H1 (cell line): Measurements from ENCODE around the gene TUBGCP3. TPM values are rescaled to one million over a fixed set of nuclear protein-coding genes. Genes with fewer than 3 reads are reported as not detected.

Experiments used
- ASH2L ChIP-seq: fragments of 200-600, 300-600 bp; sonication (generic); IDR thresholded peaks from one replicate; pipeline ENCODE4 v1.7.1; 2017; ENCODE audit warnings: low read length
- NRF1 ChIP-seq: IDR thresholded peaks from 2 replicates; pipeline ENCODE4 v1.6.1; 2011; ENCODE audit warnings: mild to moderate bottlenecking, low read depth, low read length, improper control_type of control experiment
- POU5F1 ChIP-seq: IDR thresholded peaks from 2 replicates; pipeline ENCODE4 v1.6.1; 2011; ENCODE audit warnings: low read depth, mild to moderate bottlenecking, low read length, moderate library complexity
- polyA plus RNA-seq, 7 experiments: library from polyadenylated mRNA; depleted of rRNA in 3 of 7; stranded (reverse) in 5 of 7; unstranded in 2 of 7; fragments of >200 nt in 5 of 7; fragments of 200-250 nt in 2 of 7; gene quantifications; 1 replicate in 5 of 7; 2 replicates in 1 of 7; 4 replicates in 1 of 7; pipeline versions ENCODE4 v1.2.1 to v1.2.3, GENCODE V29; 2011 to 2013; ENCODE audit warnings: missing spikeins in 2 of 7, mixed read lengths in 2 of 7
- total RNA-seq: library from RNA; stranded (reverse); fragmentation: NEBNext Ultra II Directional; extraction: Animal tissue kit (Norgen Biotek cat#: 25700); gene quantifications from 2 replicates; pipeline ENCODE4 v1.2.1, GENCODE V29; 2021
- TF ChIP-seq, protein P1 (sequence below): fragments of 300-600 bp; sonication (generic); IDR thresholded peaks from 2 replicates; pipeline ENCODE4 v1.7.1; 2012; ENCODE audit warnings: low read length, moderate library complexity, mild to moderate bottlenecking, inconsistent platforms; ENCODE audit not compliant: insufficient replicate concordance
- TF ChIP-seq, protein P2 (sequence below): IDR thresholded peaks from 2 replicates; pipeline ENCODE4 v1.6.1; 2011; ENCODE audit warnings: low read depth, mild to moderate bottlenecking, low read length; ENCODE audit not compliant: insufficient read depth
- TF ChIP-seq, protein P3 (sequence below), 3 experiments: IDR thresholded peaks; 1 replicate in 2 of 3; 2 replicates in 1 of 3; pipeline versions ENCODE4 v1.5.1 to v1.6.1; 2011; ENCODE audit warnings: low read length in 3 of 3, mild to moderate bottlenecking in 3 of 3, inconsistent platforms in 2 of 3, low read depth in 1 of 3, moderate library complexity in 1 of 3; ENCODE audit not compliant: insufficient read depth in 1 of 3; ENCODE audit errors: control extremely low read depth in 1 of 3

TUBGCP3 gene
- total and polyA plus RNA-seq, 2 of the 8 experiments (the other 6 are each of a cell fraction or from before 2014, with no cell fraction given) = 27.0 to 31.7 TPM

DNA sequence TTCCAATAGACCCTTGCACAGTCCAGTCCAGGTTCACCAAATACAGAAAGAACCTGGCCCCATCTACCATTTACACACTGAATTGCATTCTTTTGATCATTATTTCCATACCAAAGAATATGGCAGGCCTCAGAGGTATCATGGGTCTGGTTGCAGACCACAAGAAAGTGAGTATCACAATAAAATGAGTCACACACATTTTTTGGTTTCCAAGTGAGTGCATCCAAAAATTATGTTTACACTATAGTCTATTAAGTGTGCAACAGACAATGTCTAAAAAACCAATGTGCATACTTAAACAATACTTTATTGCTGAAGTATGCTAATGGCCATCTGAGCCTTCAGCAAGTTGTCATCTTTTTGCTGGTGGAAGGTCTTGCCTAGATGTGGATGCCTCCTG lies 106.5 kb downstream of the TUBGCP3 start (continued):
- TF ChIP-seq, protein P1, sequence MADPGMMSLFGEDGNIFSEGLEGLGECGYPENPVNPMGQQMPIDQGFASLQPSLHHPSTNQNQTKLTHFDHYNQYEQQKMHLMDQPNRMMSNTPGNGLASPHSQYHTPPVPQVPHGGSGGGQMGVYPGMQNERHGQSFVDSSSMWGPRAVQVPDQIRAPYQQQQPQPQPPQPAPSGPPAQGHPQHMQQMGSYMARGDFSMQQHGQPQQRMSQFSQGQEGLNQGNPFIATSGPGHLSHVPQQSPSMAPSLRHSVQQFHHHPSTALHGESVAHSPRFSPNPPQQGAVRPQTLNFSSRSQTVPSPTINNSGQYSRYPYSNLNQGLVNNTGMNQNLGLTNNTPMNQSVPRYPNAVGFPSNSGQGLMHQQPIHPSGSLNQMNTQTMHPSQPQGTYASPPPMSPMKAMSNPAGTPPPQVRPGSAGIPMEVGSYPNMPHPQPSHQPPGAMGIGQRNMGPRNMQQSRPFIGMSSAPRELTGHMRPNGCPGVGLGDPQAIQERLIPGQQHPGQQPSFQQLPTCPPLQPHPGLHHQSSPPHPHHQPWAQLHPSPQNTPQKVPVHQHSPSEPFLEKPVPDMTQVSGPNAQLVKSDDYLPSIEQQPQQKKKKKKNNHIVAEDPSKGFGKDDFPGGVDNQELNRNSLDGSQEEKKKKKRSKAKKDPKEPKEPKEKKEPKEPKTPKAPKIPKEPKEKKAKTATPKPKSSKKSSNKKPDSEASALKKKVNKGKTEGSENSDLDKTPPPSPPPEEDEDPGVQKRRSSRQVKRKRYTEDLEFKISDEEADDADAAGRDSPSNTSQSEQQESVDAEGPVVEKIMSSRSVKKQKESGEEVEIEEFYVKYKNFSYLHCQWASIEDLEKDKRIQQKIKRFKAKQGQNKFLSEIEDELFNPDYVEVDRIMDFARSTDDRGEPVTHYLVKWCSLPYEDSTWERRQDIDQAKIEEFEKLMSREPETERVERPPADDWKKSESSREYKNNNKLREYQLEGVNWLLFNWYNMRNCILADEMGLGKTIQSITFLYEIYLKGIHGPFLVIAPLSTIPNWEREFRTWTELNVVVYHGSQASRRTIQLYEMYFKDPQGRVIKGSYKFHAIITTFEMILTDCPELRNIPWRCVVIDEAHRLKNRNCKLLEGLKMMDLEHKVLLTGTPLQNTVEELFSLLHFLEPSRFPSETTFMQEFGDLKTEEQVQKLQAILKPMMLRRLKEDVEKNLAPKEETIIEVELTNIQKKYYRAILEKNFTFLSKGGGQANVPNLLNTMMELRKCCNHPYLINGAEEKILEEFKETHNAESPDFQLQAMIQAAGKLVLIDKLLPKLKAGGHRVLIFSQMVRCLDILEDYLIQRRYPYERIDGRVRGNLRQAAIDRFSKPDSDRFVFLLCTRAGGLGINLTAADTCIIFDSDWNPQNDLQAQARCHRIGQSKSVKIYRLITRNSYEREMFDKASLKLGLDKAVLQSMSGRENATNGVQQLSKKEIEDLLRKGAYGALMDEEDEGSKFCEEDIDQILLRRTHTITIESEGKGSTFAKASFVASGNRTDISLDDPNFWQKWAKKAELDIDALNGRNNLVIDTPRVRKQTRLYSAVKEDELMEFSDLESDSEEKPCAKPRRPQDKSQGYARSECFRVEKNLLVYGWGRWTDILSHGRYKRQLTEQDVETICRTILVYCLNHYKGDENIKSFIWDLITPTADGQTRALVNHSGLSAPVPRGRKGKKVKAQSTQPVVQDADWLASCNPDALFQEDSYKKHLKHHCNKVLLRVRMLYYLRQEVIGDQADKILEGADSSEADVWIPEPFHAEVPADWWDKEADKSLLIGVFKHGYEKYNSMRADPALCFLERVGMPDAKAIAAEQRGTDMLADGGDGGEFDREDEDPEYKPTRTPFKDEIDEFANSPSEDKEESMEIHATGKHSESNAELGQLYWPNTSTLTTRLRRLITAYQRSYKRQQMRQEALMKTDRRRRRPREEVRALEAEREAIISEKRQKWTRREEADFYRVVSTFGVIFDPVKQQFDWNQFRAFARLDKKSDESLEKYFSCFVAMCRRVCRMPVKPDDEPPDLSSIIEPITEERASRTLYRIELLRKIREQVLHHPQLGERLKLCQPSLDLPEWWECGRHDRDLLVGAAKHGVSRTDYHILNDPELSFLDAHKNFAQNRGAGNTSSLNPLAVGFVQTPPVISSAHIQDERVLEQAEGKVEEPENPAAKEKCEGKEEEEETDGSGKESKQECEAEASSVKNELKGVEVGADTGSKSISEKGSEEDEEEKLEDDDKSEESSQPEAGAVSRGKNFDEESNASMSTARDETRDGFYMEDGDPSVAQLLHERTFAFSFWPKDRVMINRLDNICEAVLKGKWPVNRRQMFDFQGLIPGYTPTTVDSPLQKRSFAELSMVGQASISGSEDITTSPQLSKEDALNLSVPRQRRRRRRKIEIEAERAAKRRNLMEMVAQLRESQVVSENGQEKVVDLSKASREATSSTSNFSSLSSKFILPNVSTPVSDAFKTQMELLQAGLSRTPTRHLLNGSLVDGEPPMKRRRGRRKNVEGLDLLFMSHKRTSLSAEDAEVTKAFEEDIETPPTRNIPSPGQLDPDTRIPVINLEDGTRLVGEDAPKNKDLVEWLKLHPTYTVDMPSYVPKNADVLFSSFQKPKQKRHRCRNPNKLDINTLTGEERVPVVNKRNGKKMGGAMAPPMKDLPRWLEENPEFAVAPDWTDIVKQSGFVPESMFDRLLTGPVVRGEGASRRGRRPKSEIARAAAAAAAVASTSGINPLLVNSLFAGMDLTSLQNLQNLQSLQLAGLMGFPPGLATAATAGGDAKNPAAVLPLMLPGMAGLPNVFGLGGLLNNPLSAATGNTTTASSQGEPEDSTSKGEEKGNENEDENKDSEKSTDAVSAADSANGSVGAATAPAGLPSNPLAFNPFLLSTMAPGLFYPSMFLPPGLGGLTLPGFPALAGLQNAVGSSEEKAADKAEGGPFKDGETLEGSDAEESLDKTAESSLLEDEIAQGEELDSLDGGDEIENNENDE = no peak
- TF ChIP-seq, protein P2, sequence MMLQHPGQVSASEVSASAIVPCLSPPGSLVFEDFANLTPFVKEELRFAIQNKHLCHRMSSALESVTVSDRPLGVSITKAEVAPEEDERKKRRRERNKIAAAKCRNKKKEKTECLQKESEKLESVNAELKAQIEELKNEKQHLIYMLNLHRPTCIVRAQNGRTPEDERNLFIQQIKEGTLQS = no peak
- TF ChIP-seq POU5F1 = no peak
- no peak for TF ChIP-seq ASH2L
- TF ChIP-seq, protein P3, sequence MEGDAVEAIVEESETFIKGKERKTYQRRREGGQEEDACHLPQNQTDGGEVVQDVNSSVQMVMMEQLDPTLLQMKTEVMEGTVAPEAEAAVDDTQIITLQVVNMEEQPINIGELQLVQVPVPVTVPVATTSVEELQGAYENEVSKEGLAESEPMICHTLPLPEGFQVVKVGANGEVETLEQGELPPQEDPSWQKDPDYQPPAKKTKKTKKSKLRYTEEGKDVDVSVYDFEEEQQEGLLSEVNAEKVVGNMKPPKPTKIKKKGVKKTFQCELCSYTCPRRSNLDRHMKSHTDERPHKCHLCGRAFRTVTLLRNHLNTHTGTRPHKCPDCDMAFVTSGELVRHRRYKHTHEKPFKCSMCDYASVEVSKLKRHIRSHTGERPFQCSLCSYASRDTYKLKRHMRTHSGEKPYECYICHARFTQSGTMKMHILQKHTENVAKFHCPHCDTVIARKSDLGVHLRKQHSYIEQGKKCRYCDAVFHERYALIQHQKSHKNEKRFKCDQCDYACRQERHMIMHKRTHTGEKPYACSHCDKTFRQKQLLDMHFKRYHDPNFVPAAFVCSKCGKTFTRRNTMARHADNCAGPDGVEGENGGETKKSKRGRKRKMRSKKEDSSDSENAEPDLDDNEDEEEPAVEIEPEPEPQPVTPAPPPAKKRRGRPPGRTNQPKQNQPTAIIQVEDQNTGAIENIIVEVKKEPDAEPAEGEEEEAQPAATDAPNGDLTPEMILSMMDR (IDR thresholded peaks at IDR 0.05; ENCODE audit: control extremely low read depth in 1 of 3, insufficient read depth in 1 of 3, low read depth in 1 of 3, low read length in 3 of 3) = no peak
- TF ChIP-seq NRF1 = no peak
